Heart left ventricle (tissue), 13 donors: ENCODE measurements around the gene IGF2.

ENCODE experiments used
- CTCF ChIP-seq, 12 donors: fragments of 200-600 bp; sonication (generic) in 4 of 12; IDR thresholded peaks; one replicate each; pipeline versions ENCODE4 v1.5.0 to v1.8.0; 2018 to 2022; ENCODE audit warnings: antibody characterized with exemption in 12 of 12, mild to moderate bottlenecking in 5 of 12
- POLR2A ChIP-seq, 2 donors: fragments of 450-650 bp; IDR thresholded peaks; one replicate each; pipeline ENCODE4 v1.6.1; 2017; ENCODE audit warnings: antibody characterized with exemption in 2 of 2, mild to moderate bottlenecking in 2 of 2, moderate library complexity in 2 of 2
- donor health status: ischemic (EF 13 %, LVEDD 7.1; RV severe dilation, severe dysfunction).
- donor health status: DM: no; HTN: yes; CAD: no.
- donor health status: DM: no; HTN: no; CAD: no.
- donor health status: ischemic (EF 25% LVEDD 6.9; RV normal size, moderate dysfunction).
- donor health status: ischemic (EF 25% LVEDD 5.7; RV mildly dilated, moderate dysfunction).
- donor health status: ischemic (EF 35%, LVEDD 5.7; RV mildly dilated, moderate dysfunction).
- donor health status: nonischemic (EF 11% LVEDD 7.7; RV severe dilation, severe dysfunction).
- donor health status: DM: yes; HTN: yes; CAD: no.
- donor health status: PGD.
- donor health status: ischemic (EF 29% LVEDD 5.4; RV normal size, mild dysfunction).
- donor health status: nonischemic (EF 23%, LVEDD 6.1; RV moderate dilation, normal function).

GRCh38 chr11:2187280-2187707, 48.1 kb upstream of the IGF2 start:
- TF ChIP-seq CTCF (IDR thresholded peaks at IDR 0.05): no peak
- TF ChIP-seq POLR2A (IDR thresholded peaks at IDR 0.05): no peak
